Measurements from ENCODE around the gene SULT1A1. TPM values are rescaled to one million over a fixed set of nuclear protein-coding genes. Genes with fewer than 3 reads are reported as not detected.
A peak's percentile ranks its signal among the peaks of the same experiment; 100 is the strongest.
"Not testable (repeated sequence)": the region's sequence is repeated elsewhere in the genome, so short reads cannot be mapped to it uniquely, and the experiment has no call there.

The SULT1A1 gene
- 10 to 100 TPM in 1 of 2 donors, 1 to 10 TPM in 1; 7.0 to 27.2 TPM for total RNA-seq

GRCh38 chr16:28609631-28610594 lies at the start of gene SULT1A1:
Gene SULT1A1, minus strand, starts transcription at chr16:28610044. Its CDS starts 1,189 bp downstream, at chr16:28608855.
- Histone ChIP-seq H3K4me3 (peak within 1 kb of the TSS; percentile 51), H3K27me3 (replicated peaks; ENCODE audit: insufficient read depth) (no peaks in the 10 kb centered on the region), H3K9me3 (no peaks in the 10 kb centered on the region), H3K4me1 (ENCODE audit: control insufficient read depth in 1 of 2, low read depth in 2 of 2) (no peaks in the 10 kb centered on the region), H3K36me3 (no peaks in the 10 kb centered on the region), H3K27ac (no peak within 1 kb of the TSS)
- no peak for ATAC-seq (ENCODE audit: insufficient number of reproducible peaks, low FRiP score, low read depth)
- DNase-seq (ENCODE audit: low spot score): no peak
- TF ChIP-seq CTCF (IDR thresholded peaks at IDR 0.05): no peak

- DNase-seq (ENCODE audit: low spot score); H3K27ac ChIP-seq; ATAC-seq (ENCODE audit: insufficient number of reproducible peaks, low FRiP score, low read depth); H3K9me3 ChIP-seq; H3K4me3 ChIP-seq; H3K27me3 ChIP-seq (replicated peaks; ENCODE audit: insufficient read depth); H3K36me3 ChIP-seq; H3K4me1 ChIP-seq (ENCODE audit: control insufficient read depth in 1 of 2, low read depth in 2 of 2): not testable (repeated sequence)
These were observed 30.1 kb upstream of the SULT1A1 start for GRCh38 chr16:28639959-28640358.

- not testable (repeated sequence) for H3K9me3 ChIP-seq; H3K27me3 ChIP-seq (replicated peaks; ENCODE audit: insufficient read depth); H3K4me1 ChIP-seq (ENCODE audit: control insufficient read depth in 1 of 2, low read depth in 2 of 2); H3K27ac ChIP-seq; DNase-seq (ENCODE audit: low spot score); H3K36me3 ChIP-seq; H3K4me3 ChIP-seq; ATAC-seq (ENCODE audit: insufficient number of reproducible peaks, low FRiP score, low read depth)
These were observed 28.5 kb upstream of the SULT1A1 start for GRCh38 chr16:28638359-28638758.

GRCh38 chr16:28637765-28638164 lies 27.9 kb upstream of the SULT1A1 start, which contains the start of gene NPIPB8:
Gene NPIPB8, plus strand, starts transcription at chr16:28638065. Its CDS starts 296 bp downstream, at chr16:28638361.
- not testable (repeated sequence) for H3K27ac ChIP-seq; H3K4me3 ChIP-seq; DNase-seq (ENCODE audit: low spot score); ATAC-seq (ENCODE audit: insufficient number of reproducible peaks, low FRiP score, low read depth); H3K27me3 ChIP-seq (replicated peaks; ENCODE audit: insufficient read depth); H3K4me1 ChIP-seq (ENCODE audit: control insufficient read depth in 1 of 2, low read depth in 2 of 2); H3K36me3 ChIP-seq; H3K9me3 ChIP-seq

- not testable (repeated sequence) for H3K27me3 ChIP-seq (replicated peaks; ENCODE audit: insufficient read depth)
These were observed 26.4 kb upstream of the SULT1A1 start for GRCh38 chr16:28636093-28636823.

GRCh38 chr16:28630905-28631304 lies 21.1 kb upstream of the SULT1A1 start:
- not testable (repeated sequence) for H3K27me3 ChIP-seq (replicated peaks; ENCODE audit: insufficient read depth); H3K27ac ChIP-seq; H3K4me1 ChIP-seq (ENCODE audit: control insufficient read depth in 1 of 2, low read depth in 2 of 2); H3K4me3 ChIP-seq; H3K36me3 ChIP-seq; ATAC-seq (ENCODE audit: insufficient number of reproducible peaks, low FRiP score, low read depth); H3K9me3 ChIP-seq; DNase-seq (ENCODE audit: low spot score)

More at GRCh38 chr16:28636093-28636823, 26.4 kb upstream of the SULT1A1 start:
- H3K4me1 ChIP-seq (ENCODE audit: control insufficient read depth in 1 of 2, low read depth in 2 of 2); DNase-seq (ENCODE audit: low spot score); H3K9me3 ChIP-seq; H3K27ac ChIP-seq; H3K4me3 ChIP-seq; ATAC-seq (ENCODE audit: insufficient number of reproducible peaks, low FRiP score, low read depth); H3K36me3 ChIP-seq: not testable (repeated sequence)

- no peak for DNase-seq (ENCODE audit: low spot score)
- peak overlapping the region; percentile 69 for H3K4me3 ChIP-seq
- H3K27me3 ChIP-seq (replicated peaks; ENCODE audit: insufficient read depth): no peaks in the 10 kb centered on the region
- no peak overlapping the region for H3K27ac ChIP-seq
- no peak for TF ChIP-seq CTCF (IDR thresholded peaks at IDR 0.05)
- no peaks in the 10 kb centered on the region for H3K36me3 ChIP-seq
- no peaks in the 10 kb centered on the region for H3K4me1 ChIP-seq (ENCODE audit: control insufficient read depth in 1 of 2, low read depth in 2 of 2)
- no peaks in the 10 kb centered on the region for H3K9me3 ChIP-seq
- no peak for ATAC-seq (ENCODE audit: insufficient number of reproducible peaks, low FRiP score, low read depth)
These were observed 13.4 kb upstream of the SULT1A1 start for GRCh38 chr16:28623172-28623711.

- H3K27ac ChIP-seq; ATAC-seq (ENCODE audit: insufficient number of reproducible peaks, low FRiP score, low read depth); H3K4me1 ChIP-seq (ENCODE audit: control insufficient read depth in 1 of 2, low read depth in 2 of 2): not testable (repeated sequence)
These were observed 12.8 kb upstream of the SULT1A1 start for GRCh38 chr16:28622532-28623171.

More at GRCh38 chr16:28622532-28623171, 12.8 kb upstream of the SULT1A1 start:
- not testable (repeated sequence) for DNase-seq (ENCODE audit: low spot score); H3K9me3 ChIP-seq; H3K27me3 ChIP-seq (replicated peaks; ENCODE audit: insufficient read depth); H3K36me3 ChIP-seq
- H3K4me3 ChIP-seq: peak overlapping the region; percentile 69
